SU-DHL-6 (cell line): ENCODE results near the gene CISD3.

ENCODE experiments used
- H2AFZ ChIP-seq: fragments of 200-600 bp; sonication (generic); 2 replicates; pipeline ENCODE4 v1.6.1; 2014; ENCODE audit warnings: low read depth, mild to moderate bottlenecking, moderate library complexity, mixed read lengths, antibody characterized with exemption, low read length; ENCODE audit not compliant: severe bottlenecking
- H3F3A ChIP-seq: fragments of 200-600 bp; shearing (Covaris generic); 2 replicates; pipeline ENCODE4 v1.6.0; 2016; ENCODE audit warnings: antibody characterized with exemption, mild to moderate bottlenecking; ENCODE audit not compliant: insufficient read depth
- H3K27ac ChIP-seq: fragments of 200-600 bp; sonication (generic); 2 replicates; pipeline ENCODE4 v1.5.1; 2016; ENCODE audit warnings: low read depth, mild to moderate bottlenecking, low read length, moderate library complexity, mixed read lengths
- H3K27me3 ChIP-seq: fragments of 200-600 bp; sonication (generic), shearing (Covaris generic); 2 replicates; pipeline ENCODE4 v1.6.0; 2014; ENCODE audit warnings: mild to moderate bottlenecking, low read length
- H3K36me3 ChIP-seq: fragments of 200-600 bp; sonication (generic); 2 replicates; pipeline ENCODE4 v1.6.1; 2014; ENCODE audit warnings: mild to moderate bottlenecking, low read length, mixed read lengths
- H3K4me2 ChIP-seq: fragments of 300-600, 200-600 bp; shearing (Covaris generic), sonication (generic); 2 replicates; pipeline ENCODE4 v1.6.0; 2014; ENCODE audit warnings: low read length, low read depth, mild to moderate bottlenecking; ENCODE audit not compliant: poor library complexity, severe bottlenecking
- H3K4me3 ChIP-seq: fragments of 200-600 bp; sonication (generic); 2 replicates; pipeline ENCODE4 v1.5.1; 2014; ENCODE audit warnings: antibody characterized with exemption, low read length, mild to moderate bottlenecking, mixed read lengths; ENCODE audit not compliant: insufficient read depth, poor library complexity, severe bottlenecking
- H3K79me2 ChIP-seq: fragments of 200-600 bp; sonication (generic); 2 replicates; pipeline ENCODE4 v1.6.1; 2014; ENCODE audit warnings: mild to moderate bottlenecking, low read length, moderate library complexity; ENCODE audit not compliant: insufficient read depth
- H3K9ac ChIP-seq: fragments of 200-600 bp; sonication (generic); 2 replicates; pipeline ENCODE4 v1.7.0; 2014; ENCODE audit warnings: mild to moderate bottlenecking, low read length
- H3K9me2 ChIP-seq: fragments of 200-600 bp; sonication (generic); replicated peaks from 2 replicates; pipeline ENCODE4 v1.6.1; 2014; ENCODE audit warnings: low read length; ENCODE audit not compliant: insufficient read depth
- H3K9me3 ChIP-seq: fragments of 200-600 bp; sonication (generic); 2 replicates; pipeline ENCODE4 v1.6.1; 2014; ENCODE audit warnings: low read length, mixed read lengths; ENCODE audit not compliant: insufficient read depth
- H4K20me1 ChIP-seq: fragments of 200-600 bp; sonication (generic); 2 replicates; pipeline ENCODE4 v1.6.1; 2014; ENCODE audit warnings: low read depth, mild to moderate bottlenecking, antibody characterized with exemption, low read length, moderate library complexity, mixed read lengths
- CTCF ChIP-seq: fragments of 200-600 bp; sonication (generic); IDR thresholded peaks from one replicate; pipeline ENCODE4 v1.5.1; 2017; ENCODE audit warnings: antibody characterized with exemption, mild to moderate bottlenecking, low read length, moderate library complexity; ENCODE audit not compliant: insufficient read depth, poor library complexity, severe bottlenecking
- EZH2phosphoT487 ChIP-seq: fragments of 200-600 bp; sonication (generic), shearing (Covaris generic); conservative IDR thresholded peaks from 2 replicates; pipeline ENCODE4 v1.6.1; 2018; ENCODE audit warnings: mild to moderate bottlenecking, antibody characterized with exemption, low read length, moderate library complexity, mixed read lengths

The CISD3 gene

GRCh38 chr17:38747463-38748148, 17.5 kb downstream of the CISD3 start:
- peak overlapping the region; percentile 45 for H3K9ac ChIP-seq
- no peak overlapping the region for H3K27ac ChIP-seq
- no peaks in the 10 kb centered on the region for H3K36me3 ChIP-seq
- H3K4me2 ChIP-seq: peak overlapping the region; percentile 58
- TF ChIP-seq EZH2phosphoT487: no peak
- no peak for TF ChIP-seq CTCF
- no peaks in the 10 kb centered on the region for H3K27me3 ChIP-seq
- H3K4me3 ChIP-seq: peak overlapping the region; percentile 48
- 0 out of 2 replicates have a peak, but pooled peaks cover 9% of the 10 kb centered on the region for H3F3A ChIP-seq
- no peaks in the 10 kb centered on the region for H3K9me3 ChIP-seq
- H3K79me2 ChIP-seq: peaks cover under 1% of the 10 kb centered on the region
- H4K20me1 ChIP-seq: no peaks in the 10 kb centered on the region
- peak overlapping the region; percentile 15 for H2AFZ ChIP-seq
- no peaks in the 10 kb centered on the region for H3K9me2 ChIP-seq

- peak within 1 kb of the TSS; percentile 48 for H3K4me3 ChIP-seq
- no peak within 1 kb of the TSS for H3K27ac ChIP-seq
- no peaks in the 10 kb centered on the region for H3K9me2 ChIP-seq
- 0 out of 2 replicates have a peak, but pooled peaks cover 9% of the 10 kb centered on the region for H3F3A ChIP-seq
- H3K79me2 ChIP-seq: peaks cover 8% of the 10 kb centered on the region
- H2AFZ ChIP-seq: peak within 1 kb of the TSS; percentile 15
- H3K36me3 ChIP-seq: no peaks in the 10 kb centered on the region
- TF ChIP-seq CTCF (no peak), EZH2phosphoT487 (no peak)
- H3K9me3 ChIP-seq: no peaks in the 10 kb centered on the region
- no peaks in the 10 kb centered on the region for H3K27me3 ChIP-seq
- H3K9ac ChIP-seq: peak within 1 kb of the TSS; percentile 45
- H4K20me1 ChIP-seq: no peaks in the 10 kb centered on the region
- peak within 1 kb of the TSS; percentile 58 for H3K4me2 ChIP-seq
These were observed 18.2 kb downstream of the CISD3 start, which contains the start of gene PCGF2 for GRCh38 chr17:38748149-38748891. PCGF2 (minus strand) TSS chr17:38748336; CDS start chr17:38740402, 7,934 bp downstream.

GRCh38 chr17:38748892-38749222, 18.7 kb downstream of the CISD3 start:
- Histone ChIP-seq H3K27ac (no peak overlapping the region), H3F3A (0 out of 2 replicates have a peak, but pooled peaks cover 9% of the 10 kb centered on the region), H3K9ac (no peak overlapping the region), H3K79me2 (peaks cover 13% of the 10 kb centered on the region), H3K27me3 (no peaks in the 10 kb centered on the region), H4K20me1 (no peaks in the 10 kb centered on the region), H3K4me3 (no peak overlapping the region), H3K36me3 (no peaks in the 10 kb centered on the region), H2AFZ (no peak overlapping the region), H3K9me3 (no peaks in the 10 kb centered on the region), H3K9me2 (no peaks in the 10 kb centered on the region), H3K4me2 (no peak overlapping the region)
- TF ChIP-seq CTCF (no peak), EZH2phosphoT487 (no peak)
